ENCODE data around the gene TRAF3.
"Not testable (repeated sequence)": the region's sequence is repeated elsewhere in the genome, so short reads cannot be mapped to it uniquely, and the experiment has no call there.

GRCh38 chr14:102822887-102823286 lies 45.6 kb downstream of the TRAF3 start:
- not testable (repeated sequence) for TF ChIP-seq CTCF (IDR thresholded peaks at IDR 0.05); USF2 (CRISPR knock-in tag; IDR thresholded peaks at IDR 0.05); MLX (CRISPR knock-in tag; IDR thresholded peaks at IDR 0.05); SP1 (CRISPR knock-in tag; conservative IDR thresholded peaks at IDR 0.05); CREB1 (CRISPR knock-in tag; IDR thresholded peaks at IDR 0.05); RELA (CRISPR knock-in tag; IDR thresholded peaks at IDR 0.05; ENCODE audit: borderline replicate concordance); SMAD3 (CRISPR knock-in tag; IDR thresholded peaks at IDR 0.05; ENCODE audit: borderline replicate concordance); KAT7 (CRISPR knock-in tag; IDR thresholded peaks at IDR 0.05; ENCODE audit: borderline replicate concordance)

Measured in WTC11 (cell line).